Heart left ventricle (tissue), 16 donors: Measurements from ENCODE around the gene MYCN. TPM values are rescaled to one million over a fixed set of nuclear protein-coding genes. Genes with fewer than 3 reads are reported as not detected.
A peak's percentile ranks its signal among the peaks of the same experiment; 100 is the strongest.

Experiments
- ATAC-seq, 4 donors: fragments of 200-7000 bp; cut with Tn5 transposase; one replicate each; pipeline ENCODE4 v1.9.1; 2020 to 2022; ENCODE audit warnings: moderate library complexity in 4 of 4, mild to moderate bottlenecking in 3 of 4, moderate number of reproducible peaks in 1 of 4
- DNase-seq, 5 donors: peaks; one replicate each; pipeline ENCODE4 v3.0.0-alpha.2; 2020
- H3K27ac ChIP-seq, 12 donors: fragments of 200-600 bp; sonication (generic) in 4 of 12; one replicate each; pipeline versions ENCODE4 v1.5.0 to v1.8.0; 2016 to 2022; ENCODE audit warnings: mild to moderate bottlenecking in 2 of 12
- H3K27me3 ChIP-seq, 9 donors: fragments of 200-600 bp; sonication (generic) in 2 of 9; one replicate each; pipeline versions ENCODE4 v1.5.1 to v1.8.0; 2016 to 2022; ENCODE audit warnings: mild to moderate bottlenecking in 3 of 9
- H3K36me3 ChIP-seq, 9 donors: fragments of 200-600 bp; sonication (generic) in 2 of 9; one replicate each; pipeline versions ENCODE4 v1.5.0 to v1.8.0; 2018 to 2022; ENCODE audit warnings: mild to moderate bottlenecking in 2 of 9
- H3K4me1 ChIP-seq, 12 donors: fragments of 200-600 bp; sonication (generic) in 4 of 12; one replicate each; pipeline versions ENCODE4 v1.5.0 to v1.8.0; 2016 to 2022; ENCODE audit warnings: mild to moderate bottlenecking in 3 of 12
- H3K4me3 ChIP-seq, 12 donors: fragments of 200-600 bp; sonication (generic) in 4 of 12; one replicate each; pipeline versions ENCODE4 v1.5.0 to v1.8.0; 2017 to 2022; ENCODE audit warnings: mild to moderate bottlenecking in 9 of 12, moderate library complexity in 4 of 12
- H3K9me3 ChIP-seq, 12 donors: fragments of 200-600 bp; sonication (generic) in 4 of 12; one replicate each; pipeline versions ENCODE4 v1.5.0 to v1.8.0; 2016 to 2022; ENCODE audit warnings: mild to moderate bottlenecking in 1 of 12
- POLR2A ChIP-seq, 2 donors: fragments of 450-650 bp; IDR thresholded peaks; one replicate each; pipeline ENCODE4 v1.6.1; 2017; ENCODE audit warnings: antibody characterized with exemption in 2 of 2, mild to moderate bottlenecking in 2 of 2, moderate library complexity in 2 of 2
- WGBS, 4 donors: extraction: QIAGEN DNeasy Blood & Tissue Kit in 2 of 4; methylation state at CpG; one replicate each; pipeline versions ENCODE4 v1.1.5 to v1.1.7; 2013 to 2018; 5-methylcytosine and 5-hydroxymethylcytosine counted together
- intact Hi-C, 10 donors: fragments of 100-400 bp; cut with DNase I; formaldehyde crosslinking; loops; one replicate each; pipeline versions ENCODE4 v1.11.1 to v1.14.2; 2022
- polyA plus RNA-seq, 2 donors: library from polyadenylated mRNA; stranded (reverse); fragments of 200-250 nt; gene quantifications; one replicate each; pipeline ENCODE4 v1.2.3, GENCODE V29; 2013
- total RNA-seq, 9 donors: library from RNA; depleted of rRNA in 2 of 9; stranded (reverse); fragments of >200 nt in 2 of 9; fragmentation: NEBNext Ultra II Directional in 3 of 9; extraction: Animal tissue kit (Norgen Biotek cat#: 25700) in 3 of 9; gene quantifications; one replicate each; pipeline versions ENCODE4 v1.1.0 to v1.2.4, GENCODE V29; 2016 to 2023
- TF ChIP-seq, protein P1 (sequence below), 12 donors: fragments of 200-600 bp; sonication (generic) in 4 of 12; IDR thresholded peaks; one replicate each; pipeline versions ENCODE4 v1.5.0 to v1.8.0; 2018 to 2022; ENCODE audit warnings: antibody characterized with exemption in 12 of 12, mild to moderate bottlenecking in 5 of 12
- donor health status: ischemic (EF 13 %, LVEDD 7.1; RV severe dilation, severe dysfunction).
- donor health status: healthy with polysubstance abuse.
- donor health status: DM: no; HTN: yes; CAD: no.
- donor health status: DM: no; HTN: no; CAD: no.
- donor health status: ischemic (EF 25% LVEDD 6.9; RV normal size, moderate dysfunction).
- donor health status: ischemic (EF 25% LVEDD 5.7; RV mildly dilated, moderate dysfunction).
- donor health status: healthy.
- donor health status: DM: yes; HTN: yes; CAD: no.
- donor health status: ischemic (EF 35%, LVEDD 5.7; RV mildly dilated, moderate dysfunction).
- donor health status: nonischemic (EF 11% LVEDD 7.7; RV severe dilation, severe dysfunction).
- donor health status: DM: yes; HTN: yes; CAD: no.
- donor health status: PGD.
- donor health status: ischemic (EF 29% LVEDD 5.4; RV normal size, mild dysfunction).
- donor health status: nonischemic (EF 23%, LVEDD 6.1; RV moderate dilation, normal function).

MYCN gene
- total and polyA plus RNA-seq, 11 donors: 0.22 to 1.6 (median 0.62) TPM; not detected in 2

DNA sequence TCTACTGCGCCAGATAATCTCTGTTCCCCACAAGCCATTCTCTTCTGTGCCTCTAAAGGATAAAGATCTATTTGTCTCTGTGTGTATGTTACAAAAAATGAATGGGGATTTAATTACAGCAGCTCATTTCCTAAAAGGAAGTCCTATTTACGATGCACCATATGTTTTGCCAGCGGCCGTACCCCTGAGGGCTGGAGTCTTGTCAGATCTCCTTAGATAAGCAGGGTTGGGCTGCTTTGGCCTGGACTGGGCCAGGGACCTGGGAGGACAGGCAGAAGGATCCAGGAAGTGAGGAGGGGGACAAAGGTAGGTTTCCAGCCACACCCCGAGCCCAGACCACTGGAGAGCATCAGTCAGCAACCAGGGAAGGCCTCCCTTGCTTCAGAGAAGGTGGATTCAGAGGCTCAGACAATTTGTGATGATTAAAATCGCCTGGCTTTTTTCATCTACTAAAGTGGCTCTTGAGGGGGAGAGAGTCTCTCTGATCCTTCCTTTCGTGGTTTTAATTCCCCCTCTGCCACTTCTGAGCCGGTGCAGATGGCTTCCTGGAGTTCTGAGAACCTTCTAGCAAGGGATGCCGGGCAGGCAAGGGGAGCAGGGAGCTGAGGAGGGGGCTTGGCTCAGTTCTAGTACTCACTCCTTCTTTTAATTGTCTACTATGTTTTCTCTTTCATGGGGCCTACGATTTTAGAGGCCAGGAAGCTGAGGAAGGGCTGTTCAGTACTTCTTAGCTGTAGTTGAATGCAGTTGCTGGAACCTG, 42.1 kb downstream of the MYCN start:
- DNase-seq (no peak), ATAC-seq (no peak)
- intact Hi-C loops: no loop called here
- H3K27me3 ChIP-seq: peaks cover 0 to 7% (median 0%) of the 10 kb centered on the region in 9 donors
- no peaks in the 10 kb centered on the region for H3K4me1 ChIP-seq
- TF ChIP-seq, protein P1, sequence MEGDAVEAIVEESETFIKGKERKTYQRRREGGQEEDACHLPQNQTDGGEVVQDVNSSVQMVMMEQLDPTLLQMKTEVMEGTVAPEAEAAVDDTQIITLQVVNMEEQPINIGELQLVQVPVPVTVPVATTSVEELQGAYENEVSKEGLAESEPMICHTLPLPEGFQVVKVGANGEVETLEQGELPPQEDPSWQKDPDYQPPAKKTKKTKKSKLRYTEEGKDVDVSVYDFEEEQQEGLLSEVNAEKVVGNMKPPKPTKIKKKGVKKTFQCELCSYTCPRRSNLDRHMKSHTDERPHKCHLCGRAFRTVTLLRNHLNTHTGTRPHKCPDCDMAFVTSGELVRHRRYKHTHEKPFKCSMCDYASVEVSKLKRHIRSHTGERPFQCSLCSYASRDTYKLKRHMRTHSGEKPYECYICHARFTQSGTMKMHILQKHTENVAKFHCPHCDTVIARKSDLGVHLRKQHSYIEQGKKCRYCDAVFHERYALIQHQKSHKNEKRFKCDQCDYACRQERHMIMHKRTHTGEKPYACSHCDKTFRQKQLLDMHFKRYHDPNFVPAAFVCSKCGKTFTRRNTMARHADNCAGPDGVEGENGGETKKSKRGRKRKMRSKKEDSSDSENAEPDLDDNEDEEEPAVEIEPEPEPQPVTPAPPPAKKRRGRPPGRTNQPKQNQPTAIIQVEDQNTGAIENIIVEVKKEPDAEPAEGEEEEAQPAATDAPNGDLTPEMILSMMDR (IDR thresholded peaks at IDR 0.05): no peak
- TF ChIP-seq POLR2A (IDR thresholded peaks at IDR 0.05): no peak
- no peaks in the 10 kb centered on the region for H3K36me3 ChIP-seq
- WGBS, 4 donors: 56 to 62% (median 58%) methylated on average over 10 of the region's 10 CpGs
- H3K4me3 ChIP-seq: no peak overlapping the region
- no peaks in the 10 kb centered on the region for H3K9me3 ChIP-seq
- H3K27ac ChIP-seq: no peak overlapping the region

DNA sequence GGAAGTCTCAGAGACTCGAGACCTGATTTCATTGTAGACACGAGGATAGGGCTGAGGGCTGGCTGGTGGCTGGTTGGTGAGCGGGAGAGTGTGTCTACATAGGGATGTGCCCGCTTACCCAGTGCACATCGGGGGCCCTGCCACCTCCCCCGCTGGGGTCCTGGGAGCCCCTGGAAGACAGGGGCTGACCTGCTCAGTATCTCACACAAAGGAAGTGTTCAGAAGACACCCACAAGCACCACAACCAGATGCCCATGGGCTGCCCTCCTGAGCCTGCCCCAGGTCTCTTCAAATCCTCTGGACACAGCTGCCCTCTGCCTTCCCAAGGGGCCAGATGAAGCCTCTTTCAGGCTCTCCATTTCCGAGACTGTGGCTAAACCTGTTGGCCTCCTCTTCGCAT, 43.1 kb downstream of the MYCN start:
- DNase-seq (no peak), ATAC-seq (no peak)
- intact Hi-C loops: no loop called here
- no peaks in the 10 kb centered on the region for H3K4me1 ChIP-seq
- no peak overlapping the region for H3K4me3 ChIP-seq
- no peaks in the 10 kb centered on the region for H3K9me3 ChIP-seq
- 85 to 91% (median 88%) methylated on average over 8 of the region's 8 CpGs for WGBS, 4 donors
- peaks cover 0 to 7% (median 0%) of the 10 kb centered on the region in 9 donors for H3K27me3 ChIP-seq
- H3K27ac ChIP-seq: no peak overlapping the region
- no peaks in the 10 kb centered on the region for H3K36me3 ChIP-seq
- no peak for TF ChIP-seq POLR2A (IDR thresholded peaks at IDR 0.05)
- TF ChIP-seq, protein P1 (IDR thresholded peaks at IDR 0.05): no peak

DNA sequence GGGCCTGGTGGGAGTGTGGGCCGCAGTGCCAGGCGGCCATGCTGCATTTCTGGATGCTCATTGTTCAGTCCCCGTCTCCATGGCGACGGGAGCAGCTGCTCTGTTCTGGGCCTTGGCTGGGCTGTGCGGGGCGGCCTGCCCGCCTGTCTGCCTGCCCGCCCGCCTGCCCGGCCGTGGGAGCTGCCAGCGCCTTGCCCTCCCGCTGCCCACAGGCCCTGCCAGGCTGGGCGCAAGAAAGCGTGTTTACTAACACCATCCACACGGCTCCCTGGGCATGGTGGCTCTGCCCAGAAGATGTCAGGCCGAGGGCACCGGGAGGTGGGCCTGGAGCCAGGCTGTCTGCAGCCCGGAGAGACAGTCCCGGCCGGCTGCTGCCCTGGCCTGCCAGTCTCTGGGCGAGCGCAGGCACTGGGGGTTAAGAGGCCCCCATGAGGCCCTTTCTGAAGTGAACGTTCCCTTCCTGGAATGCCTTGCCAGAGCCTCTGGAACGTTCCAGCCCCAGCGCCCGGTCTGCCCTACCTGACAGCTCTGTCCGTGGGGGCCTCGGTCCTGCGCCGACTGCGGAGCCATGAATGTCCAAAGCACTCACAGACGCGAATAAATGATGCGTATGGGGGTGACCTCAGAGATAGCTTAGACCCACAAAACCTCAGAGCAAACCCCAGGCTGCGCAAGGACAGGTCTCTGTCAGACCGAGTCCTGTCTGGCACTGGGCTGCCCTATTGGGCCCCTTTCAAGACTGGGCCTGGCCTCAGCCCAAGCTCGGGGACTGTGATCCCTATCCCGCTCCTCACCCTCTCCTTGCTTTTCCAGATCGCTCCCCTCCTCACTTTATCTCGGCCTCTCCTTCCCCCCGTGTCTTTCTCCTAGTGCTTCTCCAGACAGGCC, 44.3 kb downstream of the MYCN start:
- H3K27ac ChIP-seq: no peak overlapping the region
- H3K4me3 ChIP-seq: no peak overlapping the region
- TF ChIP-seq, protein P1 (IDR thresholded peaks at IDR 0.05): no peak
- TF ChIP-seq POLR2A (IDR thresholded peaks at IDR 0.05): no peak
- intact Hi-C loops: no loop called here
- ATAC-seq (peak; percentile 46 to 71 (median 56)), DNase-seq (peak in 1 of 5 donors; percentile 32)
- no peaks in the 10 kb centered on the region for H3K9me3 ChIP-seq
- no peaks in the 10 kb centered on the region for H3K36me3 ChIP-seq
- WGBS, 4 donors: 85 to 88% (median 85%) methylated on average over 27 to 43 of the region's 43 CpGs
- H3K4me1 ChIP-seq: no peaks in the 10 kb centered on the region
- H3K27me3 ChIP-seq: peaks cover 0 to 7% (median 0%) of the 10 kb centered on the region in 9 donors

DNA sequence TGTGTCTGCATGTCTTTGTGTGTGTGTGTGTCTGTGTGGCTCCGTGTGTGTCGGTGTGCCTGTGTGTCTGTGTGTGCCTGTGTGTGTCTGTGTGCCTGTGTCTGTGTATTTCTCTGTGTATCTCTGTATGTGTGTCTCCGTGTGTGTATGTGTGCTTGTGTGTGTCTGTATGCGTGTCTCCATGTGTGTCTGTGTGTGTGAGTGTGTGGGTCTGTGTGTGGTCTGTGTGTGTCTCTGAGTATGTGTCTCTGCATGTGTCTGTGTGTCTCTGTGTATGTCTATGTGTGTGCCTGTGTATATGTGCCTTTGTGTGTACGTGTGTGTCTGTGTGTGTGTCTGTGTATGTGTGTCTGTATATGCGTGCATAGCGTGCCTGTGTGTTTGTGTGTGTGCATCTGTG, 45.2 kb downstream of the MYCN start:
- peaks cover 0 to 7% (median 0%) of the 10 kb centered on the region in 9 donors for H3K27me3 ChIP-seq
- H3K4me1 ChIP-seq: no peaks in the 10 kb centered on the region
- ATAC-seq (no peak), DNase-seq (no peak)
- no peak overlapping the region for H3K4me3 ChIP-seq
- H3K9me3 ChIP-seq: no peaks in the 10 kb centered on the region
- 89 to 97% (median 96%) methylated on average over 7 of the region's 7 CpGs for WGBS, 4 donors
- intact Hi-C loops: no loop called here
- TF ChIP-seq, protein P1 (IDR thresholded peaks at IDR 0.05): no peak
- TF ChIP-seq POLR2A (IDR thresholded peaks at IDR 0.05): no peak
- H3K36me3 ChIP-seq: no peaks in the 10 kb centered on the region
- no peak overlapping the region for H3K27ac ChIP-seq
